LNCaP clone FGC (cell line): ENCODE results near the gene RHOT2.

Experiments
- DNase-seq: peaks from one replicate; pipeline ENCODE4 v3.0.0-alpha.2; 2011; ENCODE audit warnings: low read depth
- H3K4me3 ChIP-seq: 2 replicates; pipeline ENCODE4 v1.5.1; 2011; ENCODE audit warnings: mild to moderate bottlenecking, low read depth, low read length, control low read depth
- CTCF ChIP-seq: IDR thresholded peaks from 2 replicates; pipeline ENCODE4 v1.5.1; 2012; ENCODE audit warnings: mild to moderate bottlenecking; ENCODE audit not compliant: control insufficient read depth, insufficient read depth; ENCODE audit errors: extremely low read depth

RHOT2 gene

DNA sequence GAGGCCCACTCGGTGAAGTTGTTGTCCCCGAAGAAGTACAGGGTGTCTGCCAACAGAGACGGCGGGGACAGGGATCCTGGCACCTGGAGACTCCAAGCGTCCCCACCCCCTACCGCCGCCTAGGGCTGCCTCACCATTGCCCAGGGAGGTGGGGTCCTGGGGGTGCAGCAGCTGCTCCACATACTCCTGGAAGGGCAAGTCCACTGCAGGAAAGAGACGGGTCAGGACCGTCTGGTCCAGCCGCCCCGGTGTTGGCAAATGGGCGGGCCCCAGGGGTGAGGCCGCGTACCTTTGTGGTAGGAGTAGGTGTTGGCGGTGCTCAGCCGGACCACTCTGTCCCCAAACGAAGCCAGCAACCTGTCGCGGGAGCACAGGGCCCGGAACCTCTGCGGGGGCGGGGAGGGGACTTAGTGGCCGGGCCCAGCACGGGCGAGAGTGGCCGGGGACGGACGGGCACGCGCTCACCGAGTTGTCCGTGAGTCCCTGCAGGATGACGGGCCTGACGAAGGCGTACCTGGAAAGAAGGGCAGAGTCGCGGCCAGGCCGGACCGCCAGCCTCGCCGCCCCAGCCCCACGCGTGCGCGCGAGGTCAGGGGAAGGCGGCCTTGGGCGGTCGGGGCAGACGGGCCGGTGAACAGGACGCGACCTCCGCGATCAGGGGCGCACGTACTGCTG lies 15.6 kb downstream of the RHOT2 start:
- DNase-seq = no peak
- no peak for TF ChIP-seq CTCF
- peak overlapping the region; percentile 72 for H3K4me3 ChIP-seq

DNA sequence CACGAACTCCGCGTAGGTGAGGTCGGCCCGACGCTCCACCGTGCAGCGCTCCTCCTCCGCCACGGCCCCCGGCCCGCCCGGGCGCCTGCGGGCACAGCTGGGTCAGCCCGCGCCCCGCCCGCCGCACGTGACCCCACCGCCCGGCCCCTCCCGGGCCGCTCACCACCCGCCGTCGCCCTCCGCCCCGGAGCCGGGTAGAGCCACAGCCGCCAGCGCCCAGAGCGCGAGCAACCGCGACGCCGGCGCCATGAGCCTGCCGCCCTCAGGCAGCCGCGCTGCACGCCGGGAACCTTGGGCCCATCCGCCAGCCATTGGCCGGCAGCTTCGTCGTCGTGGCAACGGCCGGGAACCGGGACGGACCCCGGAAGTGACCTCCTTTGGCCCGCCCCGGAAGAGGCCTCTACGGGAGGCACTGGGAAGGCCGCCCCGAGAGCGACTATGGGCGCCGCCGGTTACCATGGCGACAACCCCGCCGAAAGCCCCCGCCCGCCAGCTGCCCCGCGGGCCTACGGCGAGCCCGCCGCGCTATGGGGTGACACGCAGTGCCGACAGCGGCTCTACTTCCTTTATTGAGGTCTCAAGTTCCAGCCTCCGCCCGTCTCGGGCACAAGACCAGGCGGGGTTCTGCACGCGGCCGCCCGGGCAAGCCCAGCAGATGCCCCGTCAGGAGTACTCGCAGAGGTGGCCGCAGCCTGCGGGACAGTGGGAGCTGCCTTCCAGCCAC lies 16.3 kb downstream of the RHOT2 start, which contains the start of gene JMJD8:
Gene JMJD8 (minus strand): TSS at position 264 of the 724 bp plus-strand sequence. CDS start 15 bp downstream, at position 249.
- DNase-seq = peak; percentile 83
- TF ChIP-seq CTCF = no peak
- H3K4me3 ChIP-seq = peak within 1 kb of the TSS; percentile 72

- TF ChIP-seq CTCF = no peak
- no peak for DNase-seq
Measured at GRCh38 chr16:684961-685696, 17.2 kb downstream of the RHOT2 start.

GRCh38 chr16:685967-686366 lies 18.0 kb downstream of the RHOT2 start:
- DNase-seq = no peak
- no peak overlapping the region for H3K4me3 ChIP-seq
- TF ChIP-seq CTCF = peak; percentile 84

More at GRCh38 chr16:684961-685696, 17.2 kb downstream of the RHOT2 start:
- peak overlapping the region; percentile 72 for H3K4me3 ChIP-seq

- H3K4me3 ChIP-seq = no peak overlapping the region
- TF ChIP-seq CTCF = no peak
- no peak for DNase-seq
Measured at GRCh38 chr16:686459-687260, 18.7 kb downstream of the RHOT2 start.

GRCh38 chr16:687499-687898 lies 19.6 kb downstream of the RHOT2 start:
- no peak overlapping the region for H3K4me3 ChIP-seq
- no peak for DNase-seq
- no peak for TF ChIP-seq CTCF
